HTERT RPE-1 (cell line): ENCODE measurements around the gene ABR.
"Not testable (repeated sequence)": the region's sequence is repeated elsewhere in the genome, so short reads cannot be mapped to it uniquely, and the experiment has no call there.

Experiments used
- in situ Hi-C: fragments of 300-500 bp; cut with MboI; formaldehyde crosslinking; loops from 4 replicates; pipeline ENCODE4 v1.14.3; 2020; ENCODE audit warnings: low sequenced_read_pairs

ABR gene

GRCh38 chr17:1050996-1051925 lies 128.5 kb downstream of the ABR start:
- in situ Hi-C loops: no loop called here

- in situ Hi-C loops: no loop called here
Measured at GRCh38 chr17:1050246-1050995, 129.4 kb downstream of the ABR start.

GRCh38 chr17:1049446-1050225 lies 130.1 kb downstream of the ABR start:
- in situ Hi-C loops: no loop called here

- in situ Hi-C loops: not testable (repeated sequence)
Measured at GRCh38 chr17:1048516-1049115, 131.2 kb downstream of the ABR start.

GRCh38 chr17:1047879-1048470 lies 131.8 kb downstream of the ABR start:
- in situ Hi-C loops: no loop called here

GRCh38 chr17:1047177-1047878 lies 132.5 kb downstream of the ABR start:
- in situ Hi-C loops: no loop called here

- in situ Hi-C loops: no loop called here
Measured at GRCh38 chr17:1045456-1045855, 134.3 kb downstream of the ABR start.

- in situ Hi-C loops: not testable (repeated sequence)
Measured at GRCh38 chr17:1044387-1045009, 135.3 kb downstream of the ABR start.

GRCh38 chr17:1043601-1044251 lies 136.1 kb downstream of the ABR start:
- in situ Hi-C loops: no loop called here

- in situ Hi-C loops: no loop called here
Measured at GRCh38 chr17:1042486-1042885, 137.3 kb downstream of the ABR start.

GRCh38 chr17:1041746-1042145 lies 138.0 kb downstream of the ABR start:
- in situ Hi-C loops: no loop called here

- in situ Hi-C loops: no loop called here
Measured at GRCh38 chr17:1040216-1040600, 139.6 kb downstream of the ABR start.

GRCh38 chr17:1039511-1040215 lies 140.1 kb downstream of the ABR start:
- in situ Hi-C loops: no loop called here

GRCh38 chr17:1039123-1039507 lies 140.7 kb downstream of the ABR start:
- in situ Hi-C loops: no loop called here

- in situ Hi-C loops: no loop called here
Measured at GRCh38 chr17:1038459-1039122, 141.2 kb downstream of the ABR start.

- in situ Hi-C loops: no loop called here
Measured at GRCh38 chr17:1037238-1037879, 142.4 kb downstream of the ABR start.

GRCh38 chr17:1036845-1037237 lies 142.9 kb downstream of the ABR start:
- in situ Hi-C loops: no loop called here
